Measurements from ENCODE around the gene POU6F2. TPM values are rescaled to one million over a fixed set of nuclear protein-coding genes. Genes with fewer than 3 reads are reported as not detected.
"Not testable (repeated sequence)": the region's sequence is repeated elsewhere in the genome, so short reads cannot be mapped to it uniquely, and the experiment has no call there.

The POU6F2 gene
- total RNA-seq, 6 donors from 2014 or later: under 0.01 to 1.4 (median 0.24) TPM; not detected in 2

GRCh38 chr7:39187130-39187529 is 209.4 kb downstream of the POU6F2 start:
- WGBS, 2 donors: 55 to 60% methylated on average over 1 to 4 of the region's 4 CpGs
- ATAC-seq (ENCODE audit: low FRiP score in 2 of 2) (no peak), DNase-seq (no peak)
- H3K27ac ChIP-seq: no peak overlapping the region
- no peaks in the 10 kb centered on the region for H3K9me3 ChIP-seq
- H3K4me3 ChIP-seq: no peak overlapping the region
- H3K4me1 ChIP-seq: no peaks in the 10 kb centered on the region
- H3K27me3 ChIP-seq: no peaks in the 10 kb centered on the region
- TF ChIP-seq POLR2A (IDR thresholded peaks at IDR 0.05) (no peak), POLR2AphosphoS5 (IDR thresholded peaks at IDR 0.05) (no peak), CTCF (IDR thresholded peaks at IDR 0.05) (no peak), EP300 (IDR thresholded peaks at IDR 0.05) (no peak)
- no peaks in the 10 kb centered on the region for H3K36me3 ChIP-seq

- no peak for ATAC-seq (ENCODE audit: low FRiP score in 2 of 2)
Observed at GRCh38 chr7:39192476-39192875, 214.8 kb downstream of the POU6F2 start.

GRCh38 chr7:39194388-39194787 is 216.7 kb downstream of the POU6F2 start:
- not testable (repeated sequence) for DNase-seq; H3K4me3 ChIP-seq; ATAC-seq (ENCODE audit: low FRiP score in 2 of 2); H3K27ac ChIP-seq; H3K4me1 ChIP-seq; H3K36me3 ChIP-seq; H3K9me3 ChIP-seq; H3K27me3 ChIP-seq
- WGBS, 2 donors: 88 to 97% methylated on average over 8 to 9 of the region's 10 CpGs

More at GRCh38 chr7:39192476-39192875, 214.8 kb downstream of the POU6F2 start:
- Histone ChIP-seq H3K9me3 (no peaks in the 10 kb centered on the region), H3K4me3 (no peak overlapping the region), H3K27ac (no peak overlapping the region), H3K27me3 (no peaks in the 10 kb centered on the region), H3K36me3 (no peaks in the 10 kb centered on the region), H3K4me1 (no peaks in the 10 kb centered on the region)
- 60 to 81% methylated on average over 1 of the region's 1 CpG for WGBS, 2 donors
- no peak for DNase-seq
- no peak for TF ChIP-seq CTCF (IDR thresholded peaks at IDR 0.05)
- TF ChIP-seq POLR2AphosphoS5 (IDR thresholded peaks at IDR 0.05): no peak
- TF ChIP-seq POLR2A (IDR thresholded peaks at IDR 0.05): no peak

- WGBS, 2 donors: 82 to 83% methylated on average over 5 of the region's 5 CpGs
- Histone ChIP-seq H3K27ac (no peak overlapping the region), H3K9me3 (no peaks in the 10 kb centered on the region), H3K36me3 (no peaks in the 10 kb centered on the region), H3K4me1 (no peaks in the 10 kb centered on the region), H3K27me3 (no peaks in the 10 kb centered on the region), H3K4me3 (no peak overlapping the region)
- DNase-seq (no peak), ATAC-seq (ENCODE audit: low FRiP score in 2 of 2) (no peak)
- TF ChIP-seq EP300 (IDR thresholded peaks at IDR 0.05): no peak
- TF ChIP-seq POLR2A (IDR thresholded peaks at IDR 0.05): no peak
- no peak for TF ChIP-seq POLR2AphosphoS5 (IDR thresholded peaks at IDR 0.05)
- no peak for TF ChIP-seq CTCF (IDR thresholded peaks at IDR 0.05)
Observed at GRCh38 chr7:39195967-39196366, 218.3 kb downstream of the POU6F2 start.

- no peaks in the 10 kb centered on the region for H3K9me3 ChIP-seq
- ATAC-seq (ENCODE audit: low FRiP score in 2 of 2) (no peak), DNase-seq (no peak)
- H3K4me1 ChIP-seq: no peaks in the 10 kb centered on the region
- no peaks in the 10 kb centered on the region for H3K36me3 ChIP-seq
- no peak overlapping the region for H3K27ac ChIP-seq
- H3K4me3 ChIP-seq: no peak overlapping the region
- TF ChIP-seq EP300 (IDR thresholded peaks at IDR 0.05) (no peak), CTCF (IDR thresholded peaks at IDR 0.05) (no peak), POLR2AphosphoS5 (IDR thresholded peaks at IDR 0.05) (no peak), POLR2A (IDR thresholded peaks at IDR 0.05) (no peak)
- no peaks in the 10 kb centered on the region for H3K27me3 ChIP-seq
- WGBS, 2 donors: 72 to 84% methylated on average over 1 of the region's 1 CpG
Observed at GRCh38 chr7:39197831-39198230, 220.1 kb downstream of the POU6F2 start.

Measured in upper lobe of left lung (tissue), 6 donors.